Measurements from ENCODE around the gene SMC1B. TPM values are rescaled to one million over a fixed set of nuclear protein-coding genes. Genes with fewer than 3 reads are reported as not detected.

SMC1B gene
- total and polyA plus RNA-seq, 2 of the 8 experiments (the other 6 are each of a cell fraction or from before 2014, with no cell fraction given) = 0.02 TPM; not detected in 1

GRCh38 chr22:45353786-45354185, 59.6 kb downstream of the SMC1B start:
- H3K79me2 ChIP-seq (ENCODE audit: control insufficient read depth in 1 of 2, insufficient read depth in 2 of 2, low read length in 2 of 2) = no peaks in the 10 kb centered on the region
- H4K20me1 ChIP-seq (replicated peaks in 1 of 2; ENCODE audit: control insufficient read depth in 1 of 2, insufficient read depth in 2 of 2, low read length in 2 of 2) = no peaks in the 10 kb centered on the region
- no peak overlapping the region for H3K4ac ChIP-seq (replicated peaks; ENCODE audit: insufficient read length, low read depth, low read length)
- no peaks in the 10 kb centered on the region for H3K4me1 ChIP-seq (replicated peaks in 1 of 4; ENCODE audit: control insufficient read depth in 3 of 4, insufficient read depth in 4 of 4, low read length in 3 of 4)
- H4K8ac ChIP-seq (ENCODE audit: extremely low read depth, insufficient read depth, low read length) = no peak overlapping the region
- no peaks in the 10 kb centered on the region for H3K23me2 ChIP-seq (ENCODE audit: low read depth, low read length)
- no peaks in the 10 kb centered on the region for H3K27me3 ChIP-seq (replicated peaks in 1 of 4; ENCODE audit: control insufficient read depth in 3 of 4, extremely low read depth in 1 of 4, insufficient read depth in 3 of 4, low read length in 3 of 4)
- H2BK5ac ChIP-seq (ENCODE audit: low read depth, low read length) = no peak overlapping the region
- no peak overlapping the region for H3K14ac ChIP-seq (ENCODE audit: insufficient read length)
- no peak overlapping the region for H2BK120ac ChIP-seq (replicated peaks; ENCODE audit: low read depth, low read length)
- no peak overlapping the region for H3K4me3 ChIP-seq (ENCODE audit: extremely low read depth in 1 of 4, insufficient read depth in 2 of 4, low read depth in 3 of 4, low read length in 4 of 4)
- no peak for FAIRE-seq
- no peak overlapping the region for H4K91ac ChIP-seq (replicated peaks; ENCODE audit: insufficient read length, low read length)
- H3K9me3 ChIP-seq (ENCODE audit: insufficient read depth in 2 of 2, low read depth in 1 of 2, low read length in 1 of 2) = no peaks in the 10 kb centered on the region
- no peak overlapping the region for H2BK12ac ChIP-seq (ENCODE audit: low read depth, low read length)
- no peak overlapping the region for H3K23ac ChIP-seq (ENCODE audit: insufficient read length)
- H3K18ac ChIP-seq (ENCODE audit: extremely low read depth, low read length) = no peak overlapping the region
- H2BK15ac ChIP-seq (ENCODE audit: low read length) = no peak overlapping the region
- no peak overlapping the region for H3K56ac ChIP-seq (replicated peaks; ENCODE audit: insufficient read length, low read depth, low read length)
- H3K79me1 ChIP-seq (ENCODE audit: low read depth, low read length) = no peaks in the 10 kb centered on the region
- ChIA-PET POLR2A (ENCODE audit: partially characterized antibody) (no interaction called here), CTCF (ENCODE audit: partially characterized antibody) (interaction anchor here (0.7 kb wide), 1 partner anchor 84 kb away, joined by 4 read pairs; no protein-coding TSS in a partner anchor)
- H3K27ac ChIP-seq (ENCODE audit: low read depth, low read length) = no peak overlapping the region
- no peak for DNase-seq (ENCODE audit: low read depth in 1 of 2, low spot score in 2 of 2)
- H3K4me2 ChIP-seq (ENCODE audit: insufficient read depth in 1 of 2, low read depth in 2 of 2, low read length in 2 of 2) = no peak overlapping the region
- WGBS, 2 experiments (ENCODE audit: extremely low coverage in 1 of 2, insufficient coverage in 1 of 2, insufficient read length in 1 of 2, insufficient replicate concordance in 2 of 2, low coverage in 1 of 2, low lambda C conversion rate in 2 of 2, missing lambda C conversion rate in 1 of 2) = 93% methylated on average over 4 of the region's 5 CpGs; no CpG with 5 or more reads in 1 of the 2 experiments
- H2AK5ac ChIP-seq (ENCODE audit: low read depth, low read length) = no peak overlapping the region
- H3K36me3 ChIP-seq (ENCODE audit: control insufficient read depth in 2 of 4, insufficient read depth in 4 of 4, low read length in 3 of 4) = no peaks in the 10 kb centered on the region
- no peak overlapping the region for H3K9ac ChIP-seq (replicated peaks in 1 of 4; ENCODE audit: extremely low read depth in 1 of 4, low read depth in 3 of 4, low read length in 3 of 4)
- H2AFZ ChIP-seq (ENCODE audit: low read length) = no peak overlapping the region
- H2BK20ac ChIP-seq (ENCODE audit: low read length) = no peak overlapping the region
- no peak overlapping the region for H4K5ac ChIP-seq (ENCODE audit: insufficient read length, low read depth, low read length)
- TF ChIP-seq BCL11A (IDR thresholded peaks at IDR 0.05; ENCODE audit: low read depth in 2 of 2, low read length in 2 of 2) (no peak), KDM5A (IDR thresholded peaks at IDR 0.05; ENCODE audit: low read length) (no peak), CBX5 (IDR thresholded peaks at IDR 0.05; ENCODE audit: low read depth, low read length) (no peak), KDM1A (IDR thresholded peaks at IDR 0.05; ENCODE audit: borderline replicate concordance, low read length) (no peak), CHD2 (IDR thresholded peaks at IDR 0.05; ENCODE audit: low read length) (no peak), RNF2 (IDR thresholded peaks at IDR 0.05; ENCODE audit: borderline replicate concordance, low read depth, low read length, missing control alignments, poor library complexity, severe bottlenecking) (no peak)
